HepG2 (cell line): Measurements from ENCODE around the gene SLC51B. TPM values are rescaled to one million over a fixed set of nuclear protein-coding genes. Genes with fewer than 3 reads are reported as not detected.
A peak's percentile ranks its signal among the peaks of the same experiment; 100 is the strongest.

Experiments used
- CEBPB ChIP-seq: IDR thresholded peaks from 2 replicates; pipeline ENCODE4 v1.6.1; 2011; ENCODE audit warnings: low read depth, low read length, improper control_type of control experiment, borderline replicate concordance
- CENPT ChIP-seq: sonication (generic); formaldehyde crosslinking; IDR thresholded peaks from 2 replicates; pipeline ENCODE4 v1.8.0; 2022; ENCODE audit warnings: low read depth, mild to moderate bottlenecking, moderate library complexity, missing genetic modification reagents
- HNRNPLL ChIP-seq: fragments of 200-400 bp; formaldehyde crosslinking; IDR thresholded peaks from 2 replicates; pipeline ENCODE4 v1.6.1; 2017; ENCODE audit warnings: mild to moderate bottlenecking, low read depth, low read length; ENCODE audit not compliant: poor library complexity, severe bottlenecking
- MTF2 ChIP-seq: sonication (generic); formaldehyde crosslinking; IDR thresholded peaks from 2 replicates; pipeline ENCODE4 v1.5.0; 2020; ENCODE audit warnings: missing genetic modification reagents, borderline replicate concordance
- NKX3-1 ChIP-seq: sonication (generic); formaldehyde crosslinking; IDR thresholded peaks from 2 replicates; pipeline ENCODE4 v1.5.0; 2020; ENCODE audit warnings: missing genetic modification reagents
- SNAPC2 ChIP-seq: sonication (generic); formaldehyde crosslinking; IDR thresholded peaks from 2 replicates; pipeline ENCODE4 v1.8.1; 2022; ENCODE audit warnings: mild to moderate bottlenecking, missing genetic modification reagents
- TAF15 ChIP-seq: fragments of 200-400 bp; formaldehyde crosslinking; IDR thresholded peaks from one replicate; pipeline ENCODE4 v1.6.1; 2018; ENCODE audit warnings: mild to moderate bottlenecking, low read depth, low read length; ENCODE audit not compliant: poor library complexity, severe bottlenecking
- TCF7 ChIP-seq: sonication (generic); IDR thresholded peaks from 2 replicates; pipeline ENCODE4 v1.6.1; 2016; ENCODE audit warnings: antibody characterized with exemption, low read depth
- WIZ ChIP-seq: sonication (generic); formaldehyde crosslinking; IDR thresholded peaks from 2 replicates; pipeline ENCODE4 v1.5.1; 2020; ENCODE audit warnings: mild to moderate bottlenecking, missing genetic modification reagents
- ZNF441 ChIP-seq: sonication (generic); formaldehyde crosslinking; IDR thresholded peaks from 2 replicates; pipeline ENCODE4 v1.7.0; 2021; ENCODE audit warnings: missing genetic modification reagents, borderline replicate concordance
- ZNF501 ChIP-seq: sonication (generic); formaldehyde crosslinking; IDR thresholded peaks from 2 replicates; pipeline ENCODE4 v1.5.1; 2020; ENCODE audit warnings: mild to moderate bottlenecking, moderate library complexity, missing genetic modification reagents
- ZNF674 ChIP-seq: sonication (generic); formaldehyde crosslinking; IDR thresholded peaks from 2 replicates; pipeline ENCODE4 v1.5.0; 2020; ENCODE audit warnings: low read depth, mild to moderate bottlenecking, missing genetic modification reagents
- ZNF768 ChIP-seq: sonication (generic); formaldehyde crosslinking; IDR thresholded peaks from 2 replicates; pipeline ENCODE4 v1.4.0; 2020; ENCODE audit warnings: missing genetic modification reagents
- ZNF883 ChIP-seq: sonication (generic); formaldehyde crosslinking; IDR thresholded peaks from 2 replicates; pipeline ENCODE4 v1.5.1; 2020; ENCODE audit warnings: mild to moderate bottlenecking, missing genetic modification reagents; ENCODE audit errors: not compliant biosample characterization
- ZZZ3 ChIP-seq: sonication (generic); formaldehyde crosslinking; IDR thresholded peaks from 2 replicates; pipeline ENCODE4 v1.4.0; 2020; ENCODE audit warnings: missing genetic modification reagents, mild to moderate bottlenecking, borderline replicate concordance
- polyA plus RNA-seq, 8 experiments: library from polyadenylated mRNA; depleted of rRNA in 3 of 8; stranded (reverse) in 7 of 8; unstranded in 1 of 8; fragments of >200 nt; fragmentation: Illumina TruSeq in 4 of 8; extraction: Trizol in 4 of 8; gene quantifications; 2 replicates each; pipeline versions ENCODE4 v1.2.1 to v1.2.3, GENCODE V29; 2011 to 2016; ENCODE audit warnings: low read depth in 4 of 8, missing spikeins in 1 of 8, mixed read lengths in 1 of 8; ENCODE audit not compliant: insufficient read depth in 1 of 8
- total RNA-seq, 5 experiments: library from RNA; depleted of rRNA; stranded (reverse); fragments of >200 nt; fragmentation: Illumina TruSeq; extraction: Trizol; gene quantifications; 2 replicates each; pipeline ENCODE4 v1.2.3, GENCODE V29; 2016; ENCODE audit warnings: low read depth in 1 of 5
- TF ChIP-seq, protein P1 (sequence below): sonication (generic); formaldehyde crosslinking; IDR thresholded peaks from 2 replicates; pipeline ENCODE4 v1.5.0; 2020; ENCODE audit warnings: mild to moderate bottlenecking, missing genetic modification reagents, borderline replicate concordance
- TF ChIP-seq, protein P2 (sequence below): IDR thresholded peaks from 2 replicates; pipeline ENCODE4 v1.6.1; 2018; ENCODE audit warnings: missing genetic modification reagents
- TF ChIP-seq, protein P3 (sequence below): sonication (generic); formaldehyde crosslinking; IDR thresholded peaks from 2 replicates; pipeline ENCODE4 v1.9.0; 2022; ENCODE audit warnings: missing genetic modification reagents, mild to moderate bottlenecking, borderline replicate concordance

Gene SLC51B
- total and polyA plus RNA-seq, 2 of the 13 experiments (the other 11 are each of a cell fraction or from before 2014, with no cell fraction given): 14.9 to 17.1 TPM

DNA sequence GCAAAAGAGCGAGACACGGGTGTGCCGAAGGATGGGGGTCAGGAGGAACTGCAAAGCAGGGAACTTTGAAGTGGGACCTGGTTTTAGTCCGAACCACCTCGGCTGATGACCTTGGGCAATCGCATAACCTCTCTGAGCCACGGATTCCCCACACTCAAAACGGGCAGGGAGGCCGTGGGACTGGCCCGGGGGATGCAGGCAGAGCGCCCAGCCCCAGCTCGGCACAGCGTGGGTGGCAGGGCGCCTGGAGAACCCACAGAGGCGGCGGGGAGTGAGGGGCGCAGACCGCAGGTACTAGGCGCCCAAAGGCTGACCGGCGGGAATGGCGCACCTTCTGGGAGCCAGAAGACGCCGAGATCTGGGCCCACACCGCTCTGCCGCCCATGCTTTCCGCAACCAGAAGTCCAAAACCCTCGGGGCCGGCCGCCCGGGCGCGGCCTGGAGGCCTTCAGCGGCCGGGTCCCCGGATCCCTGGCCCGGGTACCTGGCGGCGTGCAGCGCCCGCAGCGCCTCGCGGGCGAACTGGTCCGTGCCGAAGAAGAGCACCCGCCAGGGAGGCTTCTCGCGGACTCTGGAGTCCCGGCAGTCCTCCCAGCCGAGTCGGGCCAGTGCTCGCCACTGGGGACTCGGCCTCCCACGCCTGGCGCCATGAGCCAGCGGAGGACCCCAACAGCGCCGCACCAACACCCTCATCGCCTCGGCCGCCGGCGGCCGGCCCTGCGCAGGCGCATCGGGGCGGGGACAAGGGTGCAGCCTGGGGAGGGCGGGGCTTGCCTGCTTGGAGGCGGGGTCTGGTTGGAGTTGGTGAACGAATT is 16.1 kb upstream of the SLC51B start, which contains the start of gene MTFMT (continued):
- TF ChIP-seq, protein P1, sequence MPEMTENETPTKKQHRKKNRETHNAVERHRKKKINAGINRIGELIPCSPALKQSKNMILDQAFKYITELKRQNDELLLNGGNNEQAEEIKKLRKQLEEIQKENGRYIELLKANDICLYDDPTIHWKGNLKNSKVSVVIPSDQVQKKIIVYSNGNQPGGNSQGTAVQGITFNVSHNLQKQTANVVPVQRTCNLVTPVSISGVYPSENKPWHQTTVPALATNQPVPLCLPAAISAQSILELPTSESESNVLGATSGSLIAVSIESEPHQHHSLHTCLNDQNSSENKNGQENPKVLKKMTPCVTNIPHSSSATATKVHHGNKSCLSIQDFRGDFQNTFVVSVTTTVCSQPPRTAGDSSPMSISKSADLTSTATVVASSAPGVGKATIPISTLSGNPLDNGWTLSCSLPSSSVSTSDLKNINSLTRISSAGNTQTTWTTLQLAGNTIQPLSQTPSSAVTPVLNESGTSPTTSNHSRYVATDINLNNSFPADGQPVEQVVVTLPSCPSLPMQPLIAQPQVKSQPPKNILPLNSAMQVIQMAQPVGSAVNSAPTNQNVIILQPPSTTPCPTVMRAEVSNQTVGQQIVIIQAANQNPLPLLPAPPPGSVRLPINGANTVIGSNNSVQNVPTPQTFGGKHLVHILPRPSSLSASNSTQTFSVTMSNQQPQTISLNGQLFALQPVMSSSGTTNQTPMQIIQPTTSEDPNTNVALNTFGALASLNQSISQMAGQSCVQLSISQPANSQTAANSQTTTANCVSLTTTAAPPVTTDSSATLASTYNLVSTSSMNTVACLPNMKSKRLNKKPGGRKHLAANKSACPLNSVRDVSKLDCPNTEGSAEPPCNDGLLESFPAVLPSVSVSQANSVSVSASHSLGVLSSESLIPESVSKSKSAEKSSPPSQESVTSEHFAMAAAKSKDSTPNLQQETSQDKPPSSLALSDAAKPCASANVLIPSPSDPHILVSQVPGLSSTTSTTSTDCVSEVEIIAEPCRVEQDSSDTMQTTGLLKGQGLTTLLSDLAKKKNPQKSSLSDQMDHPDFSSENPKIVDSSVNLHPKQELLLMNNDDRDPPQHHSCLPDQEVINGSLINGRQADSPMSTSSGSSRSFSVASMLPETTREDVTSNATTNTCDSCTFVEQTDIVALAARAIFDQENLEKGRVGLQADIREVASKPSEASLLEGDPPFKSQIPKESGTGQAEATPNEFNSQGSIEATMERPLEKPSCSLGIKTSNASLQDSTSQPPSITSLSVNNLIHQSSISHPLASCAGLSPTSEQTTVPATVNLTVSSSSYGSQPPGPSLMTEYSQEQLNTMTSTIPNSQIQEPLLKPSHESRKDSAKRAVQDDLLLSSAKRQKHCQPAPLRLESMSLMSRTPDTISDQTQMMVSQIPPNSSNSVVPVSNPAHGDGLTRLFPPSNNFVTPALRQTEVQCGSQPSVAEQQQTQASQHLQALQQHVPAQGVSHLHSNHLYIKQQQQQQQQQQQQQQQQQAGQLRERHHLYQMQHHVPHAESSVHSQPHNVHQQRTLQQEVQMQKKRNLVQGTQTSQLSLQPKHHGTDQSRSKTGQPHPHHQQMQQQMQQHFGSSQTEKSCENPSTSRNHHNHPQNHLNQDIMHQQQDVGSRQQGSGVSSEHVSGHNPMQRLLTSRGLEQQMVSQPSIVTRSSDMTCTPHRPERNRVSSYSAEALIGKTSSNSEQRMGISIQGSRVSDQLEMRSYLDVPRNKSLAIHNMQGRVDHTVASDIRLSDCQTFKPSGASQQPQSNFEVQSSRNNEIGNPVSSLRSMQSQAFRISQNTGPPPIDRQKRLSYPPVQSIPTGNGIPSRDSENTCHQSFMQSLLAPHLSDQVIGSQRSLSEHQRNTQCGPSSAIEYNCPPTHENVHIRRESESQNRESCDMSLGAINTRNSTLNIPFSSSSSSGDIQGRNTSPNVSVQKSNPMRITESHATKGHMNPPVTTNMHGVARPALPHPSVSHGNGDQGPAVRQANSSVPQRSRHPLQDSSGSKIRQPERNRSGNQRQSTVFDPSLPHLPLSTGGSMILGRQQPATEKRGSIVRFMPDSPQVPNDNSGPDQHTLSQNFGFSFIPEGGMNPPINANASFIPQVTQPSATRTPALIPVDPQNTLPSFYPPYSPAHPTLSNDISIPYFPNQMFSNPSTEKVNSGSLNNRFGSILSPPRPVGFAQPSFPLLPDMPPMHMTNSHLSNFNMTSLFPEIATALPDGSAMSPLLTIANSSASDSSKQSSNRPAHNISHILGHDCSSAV (CRISPR knock-in tag): no peak
- TF ChIP-seq ZNF501 (CRISPR knock-in tag) (0 out of 2 replicates have a peak, but pooled peaks have one; percentile 35), HNRNPLL (peak; percentile 44), ZNF441 (CRISPR knock-in tag) (no peak), CEBPB (no peak), ZNF768 (peak; percentile 94), MTF2 (CRISPR knock-in tag) (0 out of 2 replicates have a peak, but pooled peaks have one; percentile 64), SNAPC2 (CRISPR knock-in tag) (0 out of 2 replicates have a peak, but pooled peaks have one; percentile 62), WIZ (no peak), TCF7 (no peak), CENPT (no peak), ZZZ3 (no peak), TAF15 (no peak), ZNF674 (CRISPR knock-in tag) (no peak), ZNF883 (peak; percentile 29), NKX3-1 (CRISPR knock-in tag) (peak; percentile 57)
- TF ChIP-seq, protein P2, sequence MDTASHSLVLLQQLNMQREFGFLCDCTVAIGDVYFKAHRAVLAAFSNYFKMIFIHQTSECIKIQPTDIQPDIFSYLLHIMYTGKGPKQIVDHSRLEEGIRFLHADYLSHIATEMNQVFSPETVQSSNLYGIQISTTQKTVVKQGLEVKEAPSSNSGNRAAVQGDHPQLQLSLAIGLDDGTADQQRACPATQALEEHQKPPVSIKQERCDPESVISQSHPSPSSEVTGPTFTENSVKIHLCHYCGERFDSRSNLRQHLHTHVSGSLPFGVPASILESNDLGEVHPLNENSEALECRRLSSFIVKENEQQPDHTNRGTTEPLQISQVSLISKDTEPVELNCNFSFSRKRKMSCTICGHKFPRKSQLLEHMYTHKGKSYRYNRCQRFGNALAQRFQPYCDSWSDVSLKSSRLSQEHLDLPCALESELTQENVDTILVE (CRISPR knock-in tag): 0 out of 2 replicates have a peak, but pooled peaks have one; percentile 30
- TF ChIP-seq, protein P3, sequence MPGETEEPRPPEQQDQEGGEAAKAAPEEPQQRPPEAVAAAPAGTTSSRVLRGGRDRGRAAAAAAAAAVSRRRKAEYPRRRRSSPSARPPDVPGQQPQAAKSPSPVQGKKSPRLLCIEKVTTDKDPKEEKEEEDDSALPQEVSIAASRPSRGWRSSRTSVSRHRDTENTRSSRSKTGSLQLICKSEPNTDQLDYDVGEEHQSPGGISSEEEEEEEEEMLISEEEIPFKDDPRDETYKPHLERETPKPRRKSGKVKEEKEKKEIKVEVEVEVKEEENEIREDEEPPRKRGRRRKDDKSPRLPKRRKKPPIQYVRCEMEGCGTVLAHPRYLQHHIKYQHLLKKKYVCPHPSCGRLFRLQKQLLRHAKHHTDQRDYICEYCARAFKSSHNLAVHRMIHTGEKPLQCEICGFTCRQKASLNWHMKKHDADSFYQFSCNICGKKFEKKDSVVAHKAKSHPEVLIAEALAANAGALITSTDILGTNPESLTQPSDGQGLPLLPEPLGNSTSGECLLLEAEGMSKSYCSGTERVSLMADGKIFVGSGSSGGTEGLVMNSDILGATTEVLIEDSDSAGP (CRISPR knock-in tag): peak; percentile 78; the same call in 1 of the 2 replicates
